ENCODE results near the gene ITGA8. TPM values are rescaled to one million over a fixed set of nuclear protein-coding genes. Genes with fewer than 3 reads are reported as not detected.

Gene ITGA8
- total and polyA plus RNA-seq, 2 of the 4 experiments (the other 2 are of a cell fraction), result under 0.01 to 0.02 TPM

DNA sequence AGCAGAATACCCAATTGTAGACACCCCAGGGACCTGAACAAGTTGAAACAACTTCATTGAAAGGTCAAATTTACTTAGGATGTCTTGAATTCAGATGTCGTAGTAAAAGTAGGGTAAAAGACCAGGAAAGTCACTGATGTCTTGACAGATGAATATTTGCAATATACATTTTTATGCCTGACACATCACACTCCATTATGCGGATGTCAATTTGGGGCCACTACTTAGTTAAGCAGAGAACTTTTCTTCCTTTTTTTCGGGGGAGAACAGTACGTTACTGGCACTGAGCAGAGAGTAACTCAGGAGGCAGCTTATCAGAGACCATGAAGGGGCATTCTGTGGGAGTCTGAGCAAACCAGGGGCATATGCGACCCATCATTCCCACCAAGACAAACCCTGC is 4.9 kb downstream of the ITGA8 start:
- Histone ChIP-seq H2AK9ac (replicated peaks; ENCODE audit: low read depth, low read length, poor library complexity) (no peak overlapping the region), H3K9me1 (ENCODE audit: insufficient read depth, low read length) (peaks cover 4% of the 10 kb centered on the region; the same call in 1 of the 2 replicates), H4K5ac (ENCODE audit: low read depth, low read length) (no peak overlapping the region), H4K20me1 (ENCODE audit: insufficient read depth, low read length) (no peaks in the 10 kb centered on the region), H2AFZ (replicated peaks; ENCODE audit: low read length, poor library complexity) (no peak overlapping the region), H3K4me2 (ENCODE audit: low read depth, low read length) (no peak overlapping the region), H2BK15ac (ENCODE audit: low read depth, low read length) (no peak overlapping the region), H3K27me3 (ENCODE audit: control insufficient read depth, insufficient read depth, low read length) (peaks cover 27% of the 10 kb centered on the region), H2BK120ac (ENCODE audit: low read depth, low read length) (no peak overlapping the region), H3K4me1 (ENCODE audit: control insufficient read depth, insufficient read depth, low read length) (no peaks in the 10 kb centered on the region), H3K14ac (replicated peaks; ENCODE audit: low read depth, low read length) (no peak overlapping the region), H3K9ac (ENCODE audit: low read depth, low read length) (no peak overlapping the region), H3K36me3 (ENCODE audit: control insufficient read depth, insufficient read depth, low read length) (no peaks in the 10 kb centered on the region), H3K23ac (ENCODE audit: low read depth, low read length) (no peak overlapping the region), H4K8ac (ENCODE audit: low read depth in 2 of 2, low read length in 2 of 2) (no peak overlapping the region), H2BK5ac (ENCODE audit: low read depth, low read length, poor library complexity, severe bottlenecking) (no peak overlapping the region), H3K56ac (ENCODE audit: extremely low read depth, insufficient read depth, low read length) (no peak overlapping the region), H3K79me1 (ENCODE audit: low read depth in 1 of 2, low read length in 2 of 2) (no peaks in the 10 kb centered on the region), H3K4ac (ENCODE audit: low read depth, low read length) (no peak overlapping the region), H3K9me3 (ENCODE audit: control insufficient read depth, insufficient read depth, low read length) (no peaks in the 10 kb centered on the region), H3K4me3 (ENCODE audit: insufficient read depth, low read depth, low read length) (no peak overlapping the region), H3K18ac (ENCODE audit: low read depth, low read length) (no peak overlapping the region), H2AK5ac (ENCODE audit: low read depth, low read length) (no peak overlapping the region), H3K27ac (ENCODE audit: insufficient read depth, low read length) (no peak overlapping the region), H4K91ac (ENCODE audit: insufficient read depth, low read depth, low read length) (no peak overlapping the region), H2BK20ac (ENCODE audit: low read depth, low read length) (no peak overlapping the region)
- dilution Hi-C loops (cut with HindIII; ENCODE audit: low sequenced_read_pairs, unreplicated experiment) (no loop called here), in situ Hi-C loops (cut with MboI; ENCODE audit: low sequenced_read_pairs) (no loop called here), intact Hi-C loops (cut with micrococcal nuclease) (loop anchor here (1.0 kb wide), 1 partner anchor 281 kb away; no protein-coding TSS in a partner anchor)
- no peak for DNase-seq
- TF ChIP-seq CTCF (conservative IDR thresholded peaks at IDR 0.05; ENCODE audit: low read depth, low read length) (no peak), SMC3 (IDR thresholded peaks at IDR 0.05; ENCODE audit: low read depth, low read length) (no peak), MAFK (IDR thresholded peaks at IDR 0.05; ENCODE audit: low read depth, low read length) (no peak), POLR2A (IDR thresholded peaks at IDR 0.05; ENCODE audit: low read depth, low read length) (no peak), BHLHE40 (IDR thresholded peaks at IDR 0.05; ENCODE audit: low read depth, low read length) (no peak), RFX5 (IDR thresholded peaks at IDR 0.05; ENCODE audit: low read depth, low read length) (no peak), RAD21 (IDR thresholded peaks at IDR 0.05; ENCODE audit: low read length) (no peak), FOS (IDR thresholded peaks at IDR 0.05; ENCODE audit: low read depth, low read length) (no peak), MAZ (IDR thresholded peaks at IDR 0.05; ENCODE audit: borderline replicate concordance, low read depth, low read length) (no peak), RCOR1 (IDR thresholded peaks at IDR 0.05; ENCODE audit: insufficient replicate concordance, low read length) (no peak), CEBPB (IDR thresholded peaks at IDR 0.05; ENCODE audit: low read depth, low read length) (no peak), CHD1 (IDR thresholded peaks at IDR 0.05; ENCODE audit: low read depth, low read length) (no peak), NFE2L2 (IDR thresholded peaks at IDR 0.05; ENCODE audit: low read depth, low read length) (no peak), MXI1 (IDR thresholded peaks at IDR 0.05; ENCODE audit: borderline replicate concordance, low read depth, low read length) (no peak)
- TF ChIP-seq, protein P1, sequence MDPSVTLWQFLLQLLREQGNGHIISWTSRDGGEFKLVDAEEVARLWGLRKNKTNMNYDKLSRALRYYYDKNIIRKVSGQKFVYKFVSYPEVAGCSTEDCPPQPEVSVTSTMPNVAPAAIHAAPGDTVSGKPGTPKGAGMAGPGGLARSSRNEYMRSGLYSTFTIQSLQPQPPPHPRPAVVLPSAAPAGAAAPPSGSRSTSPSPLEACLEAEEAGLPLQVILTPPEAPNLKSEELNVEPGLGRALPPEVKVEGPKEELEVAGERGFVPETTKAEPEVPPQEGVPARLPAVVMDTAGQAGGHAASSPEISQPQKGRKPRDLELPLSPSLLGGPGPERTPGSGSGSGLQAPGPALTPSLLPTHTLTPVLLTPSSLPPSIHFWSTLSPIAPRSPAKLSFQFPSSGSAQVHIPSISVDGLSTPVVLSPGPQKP (IDR thresholded peaks at IDR 0.05; ENCODE audit: borderline replicate concordance, low read depth, low read length), result no peak
- TF ChIP-seq, protein P2, sequence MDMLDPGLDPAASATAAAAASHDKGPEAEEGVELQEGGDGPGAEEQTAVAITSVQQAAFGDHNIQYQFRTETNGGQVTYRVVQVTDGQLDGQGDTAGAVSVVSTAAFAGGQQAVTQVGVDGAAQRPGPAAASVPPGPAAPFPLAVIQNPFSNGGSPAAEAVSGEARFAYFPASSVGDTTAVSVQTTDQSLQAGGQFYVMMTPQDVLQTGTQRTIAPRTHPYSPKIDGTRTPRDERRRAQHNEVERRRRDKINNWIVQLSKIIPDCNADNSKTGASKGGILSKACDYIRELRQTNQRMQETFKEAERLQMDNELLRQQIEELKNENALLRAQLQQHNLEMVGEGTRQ (IDR thresholded peaks at IDR 0.05; ENCODE audit: low read depth, low read length), result no peak
- no TSS peak for BruUV-seq (replicated peaks)
- no peak for ATAC-seq (ENCODE audit: low read depth)
- POLR2A ChIA-PET (ENCODE audit: unreplicated experiment), result no interaction called here
- CTCF ChIA-PET, result interaction anchor here (1.3 to 1.6 kb wide), 3 partner anchors 254 to 281 kb away, joined by 3 to 7 read pairs (median 7); no protein-coding TSS in a partner anchor
- 20% methylated on average over 1 of the region's 5 CpGs; no CpG with 5 or more reads in 1 of the 2 experiments for WGBS, 2 experiments (ENCODE audit: extremely low coverage in 2 of 2, insufficient read length in 1 of 2)
